ENCODE results near the gene ANTXR2.

GRCh38 chr4:79935274-79935673 lies 137.8 kb downstream of the ANTXR2 start:
- TF ChIP-seq CTCF (conservative IDR thresholded peaks at IDR 0.05 in 1 of 2, IDR thresholded peaks at IDR 0.05 in 1 of 2; ENCODE audit: low read depth in 1 of 2, low read length in 2 of 2) (no peak), EZH2 (IDR thresholded peaks at IDR 0.05; ENCODE audit: low read length, missing control alignments) (no peak)

All from fibroblast of lung (primary cell).